GM21360 (cell line): ENCODE results near the gene NMT2.

Experiments used
- ATAC-seq: cut with Tn5 transposase; IDR thresholded peaks from one replicate; pipeline ENCODE4 v1.9.1; 2021; ENCODE audit warnings: mild to moderate bottlenecking, moderate library complexity; ENCODE audit not compliant: unreplicated experiment

The NMT2 gene

GRCh38 chr10:15182540-15183207 is 14.2 kb upstream of the NMT2 start:
- no peak for ATAC-seq

- no peak for ATAC-seq
These were observed 13.2 kb upstream of the NMT2 start for GRCh38 chr10:15181576-15182156.

GRCh38 chr10:15180736-15181135 is 12.2 kb upstream of the NMT2 start:
- ATAC-seq: no peak

- no peak for ATAC-seq
These were observed 7.8 kb upstream of the NMT2 start for GRCh38 chr10:15176269-15176668.

- ATAC-seq: no peak
These were observed 7.1 kb upstream of the NMT2 start for GRCh38 chr10:15175587-15175986.

- ATAC-seq: no peak
These were observed 3.9 kb upstream of the NMT2 start for GRCh38 chr10:15172306-15172840.

- ATAC-seq: no peak
These were observed 1.3 kb upstream of the NMT2 start for GRCh38 chr10:15169555-15170401.

GRCh38 chr10:15168786-15169554 is 477 bp upstream of the NMT2 start:
- peak; percentile 48 for ATAC-seq

GRCh38 chr10:15167411-15168290 is 842 bp downstream of the NMT2 start:
- ATAC-seq: peak; percentile 44

GRCh38 chr10:15166325-15166724 is 2.2 kb downstream of the NMT2 start:
- no peak for ATAC-seq

- no peak for ATAC-seq
These were observed 5.2 kb downstream of the NMT2 start for GRCh38 chr10:15163253-15163828.

GRCh38 chr10:15158972-15159371 is 9.5 kb downstream of the NMT2 start:
- ATAC-seq: no peak

GRCh38 chr10:15158448-15158847 is 10.0 kb downstream of the NMT2 start:
- ATAC-seq: no peak

- ATAC-seq: no peak
These were observed 12.4 kb downstream of the NMT2 start for GRCh38 chr10:15155978-15156656.

GRCh38 chr10:15152556-15152955 is 15.9 kb downstream of the NMT2 start:
- no peak for ATAC-seq

- no peak for ATAC-seq
These were observed 17.9 kb downstream of the NMT2 start for GRCh38 chr10:15150563-15150962.

- ATAC-seq: no peak
These were observed 19.3 kb downstream of the NMT2 start for GRCh38 chr10:15149042-15149771.

GRCh38 chr10:15147594-15148392 is 20.7 kb downstream of the NMT2 start:
- ATAC-seq: no peak
